Stimulated activated effector memory CD8-positive, alpha-beta T cell treated with anti-CD3 and anti-CD28 coated beads, Interleukin-12 subunit alpha, Interleukin-12 subunit beta, amount 100 ng/mL, for 72 hours (primary cell): ENCODE measurements around the gene RNF183.
"Not testable (repeated sequence)": the region's sequence is repeated elsewhere in the genome, so short reads cannot be mapped to it uniquely, and the experiment has no call there.

Source experiments
- ATAC-seq: fragments of 150-1000 bp; cut with Tn5 transposase; 2 replicates; pipeline ENCODE4 v1.10.0; 2021
- DNase-seq, 2 donors: peaks; one replicate each; pipeline ENCODE4 v3.0.0; 2021 to 2022; ENCODE audit warnings: low spot score in 2 of 2
- H3K27ac Mint-ChIP-seq: one replicate; pipeline ENCODE4 v1.8.0; 2022; ENCODE audit warnings: mild to moderate bottlenecking, mixed read lengths
- H3K36me3 Mint-ChIP-seq: one replicate; pipeline ENCODE4 v1.8.0; 2022; ENCODE audit warnings: mild to moderate bottlenecking, mixed read lengths
- H3K4me1 Mint-ChIP-seq: one replicate; pipeline ENCODE4 v1.8.0; 2022; ENCODE audit warnings: mixed read lengths
- H3K4me3 Mint-ChIP-seq: one replicate; pipeline ENCODE4 v1.8.0; 2022; ENCODE audit warnings: mild to moderate bottlenecking, mixed read lengths
- H3K9me3 Mint-ChIP-seq: one replicate; pipeline ENCODE4 v1.8.0; 2022; ENCODE audit warnings: mixed read lengths

Gene RNF183

GRCh38 chr9:113299800-113300292, 3.3 kb downstream of the RNF183 start:
- no peak for ATAC-seq
- H3K27ac Mint-ChIP-seq, result no peak overlapping the region
- DNase-seq, result no peak
- H3K9me3 Mint-ChIP-seq, result no peaks in the 10 kb centered on the region
- no peaks in the 10 kb centered on the region for H3K4me1 Mint-ChIP-seq
- H3K4me3 Mint-ChIP-seq, result no peak overlapping the region
- no peaks in the 10 kb centered on the region for H3K36me3 Mint-ChIP-seq

DNA sequence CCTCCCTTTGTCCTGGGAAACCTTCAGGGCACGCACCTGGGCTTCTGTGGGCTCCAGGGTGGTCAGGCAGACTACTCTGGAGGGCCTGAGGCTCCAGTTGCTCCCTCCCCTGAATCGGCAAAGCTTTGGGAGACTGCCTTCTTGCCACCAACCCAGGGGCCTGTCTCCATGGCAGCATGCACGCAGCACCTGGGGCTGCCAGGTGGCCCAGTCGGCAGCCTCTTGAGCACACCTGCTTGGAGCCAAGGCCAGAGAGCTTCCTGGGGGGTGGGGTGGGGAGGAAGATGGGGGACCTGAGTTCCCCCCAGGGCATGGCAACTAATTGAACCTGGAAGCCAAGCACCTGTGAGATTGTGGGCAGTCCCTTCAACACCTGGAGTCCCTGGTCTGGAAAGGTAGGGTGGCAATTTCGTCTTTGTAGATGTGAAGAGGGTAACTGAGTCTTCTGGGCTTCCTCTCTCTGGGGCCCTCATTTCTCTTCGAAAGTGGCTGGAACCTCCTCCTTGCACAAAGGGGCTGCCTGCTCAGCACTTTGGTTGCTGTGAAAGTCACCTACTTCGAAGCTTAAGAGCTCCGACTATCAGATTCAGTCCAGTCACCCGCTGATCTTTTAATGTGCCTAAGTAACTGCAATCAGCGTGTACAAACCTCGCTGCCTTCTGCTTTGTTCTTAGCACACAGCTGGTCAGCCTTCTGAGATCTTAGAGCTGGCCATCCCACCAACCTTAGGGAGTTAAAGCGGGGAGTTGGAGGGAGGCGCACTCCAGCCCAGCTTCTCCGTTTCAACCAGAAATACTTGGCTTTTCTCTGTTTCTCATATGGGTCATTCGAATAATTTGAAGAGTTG, 4.0 kb downstream of the RNF183 start:
- H3K4me1 Mint-ChIP-seq, result no peaks in the 10 kb centered on the region
- no peaks in the 10 kb centered on the region for H3K9me3 Mint-ChIP-seq
- ATAC-seq (no peak), DNase-seq (no peak)
- H3K36me3 Mint-ChIP-seq, result no peaks in the 10 kb centered on the region
- no peak overlapping the region for H3K27ac Mint-ChIP-seq
- H3K4me3 Mint-ChIP-seq, result no peak overlapping the region

DNA sequence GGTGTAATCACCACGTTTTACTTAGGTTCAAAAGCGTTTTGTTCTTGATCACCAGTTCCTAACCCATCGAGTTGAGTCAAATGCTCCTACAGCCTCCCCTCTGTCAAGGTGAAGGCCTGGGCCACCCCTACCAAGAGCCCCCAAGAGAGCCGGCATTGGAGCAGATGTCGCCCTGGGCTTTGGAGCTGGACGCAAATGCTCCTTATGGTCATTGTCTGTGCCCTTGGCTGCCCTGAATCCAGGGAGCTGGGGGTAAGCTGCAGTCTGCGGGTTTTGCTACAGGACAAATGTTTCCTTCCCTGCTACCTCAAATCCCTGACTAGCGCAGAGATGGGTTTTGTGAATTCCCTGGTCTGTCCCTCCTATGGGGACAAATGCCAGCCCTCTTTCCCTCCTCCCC, 4.9 kb downstream of the RNF183 start:
- ATAC-seq (no peak), DNase-seq (no peak)
- H3K4me1 Mint-ChIP-seq, result no peaks in the 10 kb centered on the region

DNA sequence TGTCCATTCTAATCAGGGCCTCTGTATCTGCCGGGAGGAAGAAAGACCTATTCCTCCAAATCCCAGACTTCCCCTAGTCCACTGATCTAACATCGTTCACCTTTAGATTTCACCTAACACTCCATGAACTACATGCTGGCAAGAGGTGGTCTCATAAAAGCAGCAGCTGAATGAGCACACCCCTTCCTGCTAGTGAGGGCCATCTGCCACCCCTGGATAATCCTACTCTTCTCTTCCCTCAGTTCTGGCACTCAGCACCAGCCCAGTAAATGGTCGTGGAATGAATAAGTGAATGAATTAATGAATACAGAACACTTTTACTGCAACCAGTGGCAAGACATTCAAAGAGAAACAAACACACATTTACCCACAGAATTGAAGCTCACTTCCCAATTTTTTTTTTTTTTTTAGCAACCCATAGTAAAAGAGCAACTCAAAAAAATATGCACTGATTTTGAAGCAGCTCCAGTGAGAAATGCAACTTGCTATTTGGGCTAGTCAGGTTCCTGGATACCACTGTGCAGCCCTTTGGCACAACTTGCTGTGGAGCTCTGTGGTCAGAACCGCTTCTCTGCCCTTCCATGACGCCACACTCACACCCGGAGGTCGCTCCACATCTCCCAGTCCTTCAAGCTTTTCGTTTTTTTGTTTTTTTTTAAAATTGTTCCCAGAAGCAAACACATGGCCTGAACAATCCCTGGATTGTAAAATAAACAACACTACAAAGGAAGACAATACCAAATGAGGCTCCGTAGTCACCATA, 6.2 kb downstream of the RNF183 start:
- Mint-ChIP-seq H3K4me3 (no peak overlapping the region), H3K4me1 (no peaks in the 10 kb centered on the region), H3K9me3 (no peaks in the 10 kb centered on the region), H3K27ac (no peak overlapping the region), H3K36me3 (no peaks in the 10 kb centered on the region)
- DNase-seq, result no peak
- no peak for ATAC-seq

More for the DNA sequence above, 4.9 kb downstream of the RNF183 start:
- no peak overlapping the region for H3K4me3 Mint-ChIP-seq
- H3K9me3 Mint-ChIP-seq, result no peaks in the 10 kb centered on the region
- H3K27ac Mint-ChIP-seq, result no peak overlapping the region
- no peaks in the 10 kb centered on the region for H3K36me3 Mint-ChIP-seq

DNA sequence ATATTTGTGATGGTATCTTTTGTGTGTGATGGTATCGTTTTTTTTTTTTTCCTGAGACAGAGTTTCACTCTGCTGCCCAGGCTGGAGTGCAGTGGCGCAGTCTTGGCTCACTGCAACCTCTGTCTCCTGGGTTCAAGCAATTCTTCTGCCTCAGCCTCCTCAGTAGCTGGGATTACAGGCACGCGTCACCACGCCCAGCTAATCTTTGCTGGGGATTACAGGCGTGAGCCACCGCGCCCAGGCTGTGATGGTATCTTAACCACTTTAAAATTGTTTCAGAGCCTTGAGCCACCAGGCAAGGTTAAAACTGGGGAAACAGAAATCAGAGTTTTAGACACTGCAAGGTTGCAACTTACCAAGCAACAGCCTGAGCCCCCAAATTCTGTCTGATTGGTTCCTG, 6.9 kb downstream of the RNF183 start:
- H3K4me3 Mint-ChIP-seq, H3K27ac Mint-ChIP-seq, H3K36me3 Mint-ChIP-seq, H3K4me1 Mint-ChIP-seq, ATAC-seq, DNase-seq, H3K9me3 Mint-ChIP-seq: not testable (repeated sequence)

DNA sequence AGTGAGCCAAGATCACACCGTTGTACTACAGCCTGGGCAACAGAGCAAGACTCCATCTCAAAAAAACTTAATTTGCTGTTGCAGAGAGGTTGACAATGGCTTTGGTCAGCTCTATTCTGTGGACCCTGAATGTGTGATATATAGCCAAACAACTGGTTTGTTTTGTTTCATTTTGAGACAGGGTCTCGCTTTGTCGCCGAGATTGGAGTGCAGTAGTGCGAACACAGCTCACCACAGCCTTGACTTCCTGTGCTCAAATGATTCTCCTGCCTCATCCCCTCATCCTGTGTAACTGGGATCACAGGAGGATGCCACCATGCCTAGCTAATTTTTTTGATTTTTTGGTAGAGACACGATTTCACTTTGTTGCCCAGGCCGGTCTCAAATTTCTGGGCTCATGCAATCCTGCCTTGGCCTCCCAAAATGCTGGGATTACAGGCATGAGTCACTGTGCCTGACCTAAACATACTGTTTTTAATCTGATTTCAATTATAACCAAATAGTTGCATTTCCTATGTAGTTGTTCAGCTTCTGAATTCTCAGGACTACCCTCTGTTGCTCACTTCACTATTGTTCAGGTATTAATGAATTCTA, 9.8 kb downstream of the RNF183 start:
- no peaks in the 10 kb centered on the region for H3K36me3 Mint-ChIP-seq
- no peaks in the 10 kb centered on the region for H3K4me1 Mint-ChIP-seq
- peak; percentile 56 for ATAC-seq
- H3K9me3 Mint-ChIP-seq, result no peaks in the 10 kb centered on the region
- peak overlapping the region; percentile 52 for H3K27ac Mint-ChIP-seq
- DNase-seq, result no peak
- H3K4me3 Mint-ChIP-seq, result no peak overlapping the region

DNA sequence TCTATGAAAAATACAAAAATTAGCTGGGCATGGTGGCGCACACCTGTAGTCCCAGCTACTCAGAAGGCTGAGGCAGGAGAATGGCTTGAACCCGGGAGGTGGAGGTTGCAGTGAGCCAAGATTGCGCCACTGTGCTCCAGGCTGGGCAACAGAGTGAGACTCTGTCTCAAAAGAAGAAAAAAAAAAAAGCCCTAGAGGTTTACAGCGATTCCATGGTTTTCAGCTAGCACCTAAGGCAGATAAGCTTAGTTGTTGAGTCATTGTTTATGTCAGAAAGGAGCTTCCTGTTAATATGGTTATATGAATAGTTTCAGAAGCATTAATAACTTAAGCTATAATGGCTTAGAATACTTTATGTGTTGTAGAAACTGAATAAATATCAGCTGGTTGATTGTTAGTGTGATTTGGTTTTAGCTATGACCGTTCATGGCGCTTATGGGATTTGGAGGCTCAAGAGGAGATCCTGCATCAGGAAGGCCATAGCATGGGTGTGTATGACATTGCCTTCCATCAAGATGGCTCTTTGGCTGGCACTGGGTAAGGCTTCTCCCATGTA, 13.0 kb downstream of the RNF183 start:
- Mint-ChIP-seq H3K4me1 (no peaks in the 10 kb centered on the region), H3K9me3 (no peaks in the 10 kb centered on the region), H3K27ac (no peak overlapping the region), H3K4me3 (no peak overlapping the region), H3K36me3 (no peaks in the 10 kb centered on the region)
- no peak for DNase-seq
- ATAC-seq, result no peak

GRCh38 chr9:113289091-113289490, 14.1 kb downstream of the RNF183 start:
- no peaks in the 10 kb centered on the region for H3K9me3 Mint-ChIP-seq
- no peak overlapping the region for H3K27ac Mint-ChIP-seq
- no peak for ATAC-seq
- no peak for DNase-seq
- H3K4me1 Mint-ChIP-seq, result no peaks in the 10 kb centered on the region
- H3K36me3 Mint-ChIP-seq, result no peaks in the 10 kb centered on the region
- H3K4me3 Mint-ChIP-seq, result no peak overlapping the region

- no peaks in the 10 kb centered on the region for H3K36me3 Mint-ChIP-seq
- no peak for DNase-seq
- ATAC-seq, result no peak
- H3K9me3 Mint-ChIP-seq, result no peaks in the 10 kb centered on the region
- no peak overlapping the region for H3K4me3 Mint-ChIP-seq
- H3K27ac Mint-ChIP-seq, result peak overlapping the region; percentile 56
- peaks cover 27% of the 10 kb centered on the region for H3K4me1 Mint-ChIP-seq
Observed at GRCh38 chr9:113281356-113281755, 21.8 kb downstream of the RNF183 start.

GRCh38 chr9:113278840-113279239, 24.3 kb downstream of the RNF183 start:
- peaks cover 33% of the 10 kb centered on the region for H3K4me1 Mint-ChIP-seq
- no peaks in the 10 kb centered on the region for H3K9me3 Mint-ChIP-seq
- ATAC-seq, result no peak
- H3K36me3 Mint-ChIP-seq, result no peaks in the 10 kb centered on the region
- DNase-seq, result no peak
- no peak overlapping the region for H3K4me3 Mint-ChIP-seq
- H3K27ac Mint-ChIP-seq, result no peak overlapping the region

DNA sequence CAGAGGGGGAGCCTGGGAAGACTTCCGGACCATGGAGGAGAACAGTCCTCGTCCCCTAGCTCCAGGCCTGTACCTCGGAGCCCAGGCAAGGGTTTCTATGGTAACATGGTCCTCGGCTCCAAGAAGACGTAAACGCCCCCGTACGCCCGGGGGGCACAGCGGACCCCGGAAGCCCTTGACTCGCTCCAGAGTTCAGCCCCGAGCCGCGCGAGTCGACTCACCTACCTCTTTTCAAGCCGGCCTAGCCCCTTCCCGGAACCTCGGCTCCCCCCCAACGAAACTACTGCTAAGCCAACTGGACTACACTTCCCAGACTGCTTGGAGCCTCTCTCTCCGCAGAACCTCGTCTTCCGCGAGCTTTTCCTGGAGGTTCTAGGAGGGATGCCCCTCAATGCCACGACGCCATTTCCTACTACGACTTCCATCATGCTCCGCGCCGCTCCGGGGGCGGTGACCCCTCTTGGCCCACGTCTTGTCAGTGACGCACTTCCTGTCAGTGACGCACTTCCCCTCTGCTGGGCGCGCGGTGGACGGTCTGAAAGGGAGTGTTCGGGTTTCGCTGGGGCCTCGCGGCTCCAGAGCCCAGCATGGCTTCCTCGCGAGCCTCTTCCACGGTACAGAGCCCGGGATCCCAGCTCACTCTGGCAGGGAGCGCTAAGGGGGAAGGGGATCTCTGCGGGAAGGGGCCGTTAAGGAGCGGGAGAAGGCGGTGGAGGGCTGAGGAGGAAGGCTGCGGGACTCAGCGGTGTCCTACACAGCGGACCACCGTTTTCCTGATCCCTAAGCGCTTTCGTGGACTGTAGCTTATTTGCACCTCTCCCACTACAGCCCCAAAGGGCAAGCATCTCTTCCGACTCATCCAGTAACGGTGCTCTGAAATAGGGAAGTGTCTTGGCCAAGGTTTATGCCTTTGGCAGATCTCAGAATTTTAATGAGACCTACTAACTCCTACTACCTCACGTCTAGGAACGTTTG, 27.7 kb downstream of the RNF183 start, which contains the start of the genes CDC26 and PRPF4:
CDC26 (minus strand) TSS at position 416 of the 975 bp plus-strand sequence. CDS start 3,065 bp downstream, outside the sequence.
PRPF4 (plus strand) TSS at position 502 of the 975 bp plus-strand sequence; CDS start at position 588, 86 bp downstream.
- ATAC-seq, result peak; percentile 99
- Mint-ChIP-seq H3K4me1 (peaks cover 26% of the 10 kb centered on the region), H3K36me3 (peaks cover 31% of the 10 kb centered on the region), H3K27ac (no peak within 1 kb of the TSS), H3K9me3 (no peaks in the 10 kb centered on the region), H3K4me3 (no peak within 1 kb of the TSS)
- DNase-seq, result peak; percentile 83 to 96

- H3K27ac Mint-ChIP-seq, result no peak overlapping the region
- peaks cover 22% of the 10 kb centered on the region for H3K4me1 Mint-ChIP-seq
- ATAC-seq (peak; percentile 20), DNase-seq (no peak)
- no peaks in the 10 kb centered on the region for H3K9me3 Mint-ChIP-seq
- H3K4me3 Mint-ChIP-seq, result no peak overlapping the region
- peaks cover 40% of the 10 kb centered on the region for H3K36me3 Mint-ChIP-seq
Observed at GRCh38 chr9:113274474-113275156, 28.6 kb downstream of the RNF183 start.

DNA sequence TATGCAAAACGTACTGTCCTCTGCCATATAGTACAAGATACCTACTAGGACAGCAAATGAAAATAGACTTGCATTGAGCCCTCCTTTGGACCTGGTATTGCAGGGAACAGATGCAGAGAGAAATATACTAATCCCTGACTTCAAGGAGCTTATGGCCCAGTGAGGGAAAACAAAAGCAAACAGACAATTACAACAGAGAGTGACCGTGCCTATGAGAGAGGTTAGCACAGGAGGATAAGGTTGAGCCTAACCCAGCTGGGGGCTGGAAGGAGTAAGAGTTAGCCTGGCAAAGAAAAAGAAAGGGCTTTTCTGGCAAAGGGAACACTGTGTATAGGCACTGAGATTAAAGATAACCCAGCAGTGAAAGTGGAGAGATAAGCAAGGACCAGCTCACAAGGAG, 33.3 kb downstream of the RNF183 start:
- Mint-ChIP-seq H3K4me3 (no peak overlapping the region), H3K36me3 (peaks cover 87% of the 10 kb centered on the region), H3K4me1 (peaks cover 18% of the 10 kb centered on the region), H3K9me3 (no peaks in the 10 kb centered on the region), H3K27ac (peak overlapping the region; percentile 21)
- no peak for ATAC-seq
- DNase-seq, result no peak

DNA sequence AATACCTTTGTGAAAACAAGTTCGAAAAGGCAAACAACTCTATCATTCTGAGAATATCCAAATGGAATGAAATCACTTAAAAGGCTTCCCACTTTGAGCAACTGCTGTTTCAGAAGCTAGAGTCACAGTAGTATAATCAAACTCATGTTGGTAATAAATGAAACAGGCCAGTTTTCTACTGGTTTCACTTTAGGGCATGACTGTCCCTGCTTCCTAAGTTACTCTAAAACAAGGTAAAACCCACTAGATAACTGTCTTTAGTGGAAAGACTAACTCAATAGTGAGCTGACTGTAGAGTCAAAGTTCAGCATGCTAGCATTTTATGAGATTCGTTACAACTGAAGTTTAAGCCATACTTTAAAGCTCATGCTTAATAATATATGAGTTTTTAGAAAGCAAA, 33.8 kb downstream of the RNF183 start:
- no peaks in the 10 kb centered on the region for H3K9me3 Mint-ChIP-seq
- no peak overlapping the region for H3K4me3 Mint-ChIP-seq
- peak; percentile 87 for ATAC-seq
- DNase-seq, result no peak
- peaks cover 92% of the 10 kb centered on the region for H3K36me3 Mint-ChIP-seq
- H3K4me1 Mint-ChIP-seq, result peaks cover 16% of the 10 kb centered on the region
- peak overlapping the region; percentile 21 for H3K27ac Mint-ChIP-seq
